Fibroblast of skin of abdomen (primary cell): ENCODE results near the gene BDH1.
A peak's percentile ranks its signal among the peaks of the same experiment; 100 is the strongest.
"Not testable (repeated sequence)": the region's sequence is repeated elsewhere in the genome, so short reads cannot be mapped to it uniquely, and the experiment has no call there.

Experiments
- DNase-seq: peaks from one replicate; pipeline ENCODE4 v3.0.0-alpha.2; 2013

The BDH1 gene

DNA sequence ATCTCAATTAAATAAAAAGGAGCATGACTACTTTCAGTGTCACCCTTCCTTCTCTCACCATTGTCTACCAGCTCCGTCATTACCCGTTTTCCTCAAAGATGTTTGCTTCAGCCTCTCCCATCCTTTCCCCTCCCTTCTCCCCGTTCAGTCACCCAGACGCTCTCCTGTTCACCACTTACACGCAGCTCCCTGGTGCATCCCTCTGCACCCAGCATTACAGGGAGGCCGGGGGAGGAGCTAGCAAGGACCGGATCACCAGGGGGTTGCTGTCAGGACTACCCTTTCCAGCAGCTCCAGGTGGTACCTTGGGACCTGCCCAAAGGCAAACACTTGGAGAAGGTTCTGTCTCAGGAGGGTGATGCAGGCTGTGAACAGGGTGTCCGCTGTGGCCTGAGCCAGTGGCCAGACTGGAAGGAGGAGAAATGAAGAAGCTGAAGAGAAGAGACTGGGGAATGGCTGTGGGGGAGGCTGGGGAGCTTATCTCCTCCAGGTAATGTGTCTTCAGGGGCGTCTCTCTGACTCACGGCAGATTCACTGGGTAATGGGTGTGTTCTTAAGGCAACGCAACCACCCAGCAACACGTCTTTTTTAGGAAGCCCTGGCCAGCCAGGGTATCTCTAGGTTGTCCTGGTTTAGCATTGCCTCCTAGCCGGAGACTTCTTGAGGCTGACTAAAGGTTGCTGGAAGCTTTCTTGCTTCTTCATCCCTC, 21.8 kb upstream of the BDH1 start:
- no peak for DNase-seq

DNA sequence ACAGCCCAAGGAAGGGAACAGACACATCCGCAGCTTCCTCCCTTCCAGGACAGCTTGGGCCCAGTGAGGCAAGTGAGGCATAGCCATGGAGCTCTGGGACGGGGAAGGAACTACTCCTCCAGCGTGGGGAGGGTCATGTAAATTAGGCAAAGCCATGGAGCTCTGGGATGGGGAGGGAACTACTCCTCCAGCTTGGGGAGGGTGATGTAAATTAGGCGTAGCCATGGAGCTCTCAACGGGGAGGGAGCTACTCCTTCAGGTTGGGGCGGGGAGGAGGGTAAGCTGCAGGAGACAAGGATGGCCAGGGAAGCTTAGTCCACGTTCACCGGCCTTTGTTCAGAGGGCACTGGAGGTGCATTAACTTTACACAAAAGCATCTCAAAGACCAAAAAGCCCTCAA, 21.1 kb upstream of the BDH1 start:
- no peak for DNase-seq

DNA sequence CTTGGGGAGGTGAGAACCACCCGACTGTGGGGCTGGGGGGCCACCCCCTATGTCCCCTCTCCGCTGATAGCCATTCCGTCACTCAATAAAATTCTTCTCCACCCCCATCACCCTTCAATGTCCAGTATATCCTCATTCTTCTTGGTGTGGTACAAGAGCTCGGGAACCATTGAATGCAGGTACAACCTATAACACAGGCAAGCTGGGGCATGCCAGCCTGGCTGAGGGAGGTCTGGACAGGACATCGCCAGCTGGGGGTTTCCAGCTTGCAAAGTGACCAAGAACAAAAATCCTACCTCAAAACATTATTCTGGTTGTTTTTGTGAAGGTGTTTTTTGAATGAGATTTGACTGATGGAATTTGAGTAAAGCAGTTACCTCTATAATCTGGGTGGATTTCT, 19.6 kb upstream of the BDH1 start:
- no peak for DNase-seq

- not testable (repeated sequence) for DNase-seq
Observed at GRCh38 chr3:197574396-197574991, 18.7 kb upstream of the BDH1 start.

GRCh38 chr3:197573048-197573767, 17.4 kb upstream of the BDH1 start:
- no peak for DNase-seq

GRCh38 chr3:197571880-197572172, 16.1 kb upstream of the BDH1 start:
- not testable (repeated sequence) for DNase-seq

GRCh38 chr3:197571074-197571879, 15.5 kb upstream of the BDH1 start:
- DNase-seq = not testable (repeated sequence)

GRCh38 chr3:197569433-197569832, 13.7 kb upstream of the BDH1 start:
- not testable (repeated sequence) for DNase-seq

GRCh38 chr3:197567904-197568681, 12.3 kb upstream of the BDH1 start:
- no peak for DNase-seq

GRCh38 chr3:197566155-197566554, 10.4 kb upstream of the BDH1 start:
- not testable (repeated sequence) for DNase-seq

GRCh38 chr3:197564097-197564843, 8.5 kb upstream of the BDH1 start:
- DNase-seq = no peak

DNA sequence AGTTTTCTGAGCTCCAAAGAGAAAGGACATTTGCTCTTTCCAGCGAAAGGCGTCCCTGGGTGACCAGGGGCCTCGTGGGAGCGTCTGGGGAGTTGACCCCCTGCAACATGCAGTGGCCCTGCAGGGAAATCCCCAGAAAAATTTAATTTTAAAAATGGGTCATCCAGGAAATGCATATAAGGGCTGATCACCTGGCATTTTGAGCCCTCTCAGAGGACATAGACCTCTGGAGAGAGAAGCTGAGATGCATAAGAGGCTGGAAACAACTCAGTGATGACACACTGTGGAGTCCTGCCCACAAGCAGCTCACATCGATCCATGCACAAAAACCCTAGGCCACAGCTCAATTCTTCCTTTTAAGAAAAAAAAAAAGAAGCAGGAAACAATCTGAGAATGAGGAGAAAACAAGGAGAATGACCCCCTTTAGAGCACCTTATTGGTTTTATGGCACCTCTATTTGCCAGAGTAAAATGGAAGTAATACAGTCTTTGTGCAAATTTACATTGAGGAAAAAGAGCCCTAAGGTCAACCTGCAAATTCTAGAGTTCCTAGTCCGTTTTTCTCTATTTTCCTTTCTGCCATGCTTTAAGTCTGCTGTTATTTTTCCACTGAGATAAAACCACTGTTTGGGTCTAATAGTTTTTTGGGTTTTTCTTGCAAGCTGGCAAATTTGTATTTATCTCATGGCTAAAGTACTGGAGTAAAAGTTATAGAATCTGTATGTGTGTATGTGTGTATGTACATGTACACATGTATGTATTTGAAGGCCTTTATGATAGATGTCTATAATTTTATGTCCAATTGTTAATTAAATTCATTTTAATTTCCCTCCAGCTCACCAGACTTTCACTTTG, 6.9 kb upstream of the BDH1 start:
- no peak for DNase-seq

DNA sequence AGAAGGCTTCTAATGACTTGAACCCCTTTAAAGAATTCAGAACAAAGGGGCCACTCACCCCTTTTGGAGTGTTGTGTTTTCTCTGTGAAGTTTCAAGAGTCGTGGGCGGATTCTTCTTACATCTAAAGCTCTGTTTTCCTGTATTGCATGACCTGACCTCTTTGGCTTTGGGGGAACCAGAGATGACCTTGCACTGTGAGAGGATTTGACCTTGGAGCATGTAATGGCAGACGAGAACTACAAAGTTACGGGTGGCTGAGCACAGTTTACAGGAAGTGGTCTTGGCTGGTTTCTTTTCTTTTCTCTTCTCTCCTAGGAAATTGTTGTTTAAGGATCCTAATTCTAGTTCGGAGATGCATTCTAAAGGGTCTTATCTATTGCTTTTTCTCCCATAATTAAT, 6.2 kb upstream of the BDH1 start:
- DNase-seq = no peak

- no peak for DNase-seq
Observed at GRCh38 chr3:197559651-197560050, 3.9 kb upstream of the BDH1 start.

DNA sequence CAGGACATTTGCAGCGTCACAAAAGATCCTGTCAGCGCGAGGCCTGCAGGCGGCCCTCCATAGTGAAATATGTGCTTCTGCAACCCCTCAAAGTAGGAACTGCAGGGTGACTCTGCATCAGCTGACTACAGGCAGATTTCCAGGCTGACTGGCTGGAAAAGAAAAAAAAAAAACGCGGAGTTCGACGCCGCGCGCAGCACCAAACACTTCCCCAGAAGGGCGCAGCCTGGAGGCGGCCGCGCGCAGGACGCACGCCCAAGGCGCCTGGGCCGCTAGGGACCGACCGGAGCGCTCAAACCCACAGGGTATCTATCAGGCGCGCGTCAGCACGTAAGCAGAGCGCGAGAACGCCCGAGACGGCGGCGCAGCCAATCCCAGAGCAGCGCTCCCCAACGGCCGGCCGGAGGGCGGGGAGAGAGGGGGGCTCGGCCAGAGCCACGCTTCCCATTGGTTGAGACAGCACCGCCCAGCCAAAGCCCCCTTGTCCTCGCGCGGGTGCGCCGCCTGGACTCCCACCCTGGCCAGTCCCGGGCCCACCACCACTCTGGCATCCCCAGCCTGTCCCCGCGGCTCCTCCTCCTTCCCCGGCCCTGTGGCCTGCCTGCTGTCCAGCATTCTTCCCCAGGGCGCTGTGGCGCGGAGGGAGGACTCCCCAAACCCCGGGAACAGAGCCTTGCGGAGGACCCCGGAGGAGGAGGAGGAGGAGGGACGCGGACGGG, 1.0 kb downstream of the BDH1 start:
- peak; percentile 97 for DNase-seq

DNA sequence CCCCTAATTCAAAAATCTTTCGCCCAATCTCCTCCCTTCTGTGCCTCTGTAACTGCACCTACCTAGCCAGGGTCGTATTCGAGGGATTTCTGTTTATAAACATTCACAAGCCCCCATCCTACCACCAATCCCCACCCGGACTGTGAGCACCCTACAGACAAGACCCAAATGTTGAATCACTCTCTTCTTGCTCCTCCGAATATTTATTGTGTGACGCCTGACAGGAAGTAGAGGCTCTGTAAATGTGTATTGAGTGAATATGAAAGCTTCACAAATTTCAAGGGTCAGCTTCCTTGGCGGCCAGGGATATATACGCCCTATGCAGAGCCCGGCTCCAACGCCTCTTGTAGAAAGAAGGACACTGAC, 1.6 kb downstream of the BDH1 start:
- DNase-seq = no peak

GRCh38 chr3:197552198-197552597, 3.6 kb downstream of the BDH1 start:
- no peak for DNase-seq

DNA sequence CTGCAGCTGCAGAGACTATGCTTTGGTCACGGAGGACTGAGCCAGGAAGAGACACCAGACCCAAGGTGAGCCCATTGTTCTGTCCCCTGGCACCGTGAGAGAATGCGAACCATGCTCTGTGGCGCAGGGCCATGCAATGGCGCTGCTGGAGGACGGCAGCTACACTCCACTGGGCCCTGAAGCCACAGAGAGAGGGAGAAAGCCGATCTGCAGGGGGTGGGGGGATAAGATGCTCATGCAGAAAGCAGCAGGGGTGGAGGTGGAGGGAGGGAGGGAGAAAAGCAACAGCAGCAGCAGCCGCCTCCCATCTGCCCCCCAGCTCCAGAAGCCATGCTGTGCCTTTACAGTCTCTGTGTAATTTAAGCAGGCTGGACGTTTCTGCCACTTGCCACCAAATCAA, 5.3 kb downstream of the BDH1 start:
- no peak for DNase-seq

DNA sequence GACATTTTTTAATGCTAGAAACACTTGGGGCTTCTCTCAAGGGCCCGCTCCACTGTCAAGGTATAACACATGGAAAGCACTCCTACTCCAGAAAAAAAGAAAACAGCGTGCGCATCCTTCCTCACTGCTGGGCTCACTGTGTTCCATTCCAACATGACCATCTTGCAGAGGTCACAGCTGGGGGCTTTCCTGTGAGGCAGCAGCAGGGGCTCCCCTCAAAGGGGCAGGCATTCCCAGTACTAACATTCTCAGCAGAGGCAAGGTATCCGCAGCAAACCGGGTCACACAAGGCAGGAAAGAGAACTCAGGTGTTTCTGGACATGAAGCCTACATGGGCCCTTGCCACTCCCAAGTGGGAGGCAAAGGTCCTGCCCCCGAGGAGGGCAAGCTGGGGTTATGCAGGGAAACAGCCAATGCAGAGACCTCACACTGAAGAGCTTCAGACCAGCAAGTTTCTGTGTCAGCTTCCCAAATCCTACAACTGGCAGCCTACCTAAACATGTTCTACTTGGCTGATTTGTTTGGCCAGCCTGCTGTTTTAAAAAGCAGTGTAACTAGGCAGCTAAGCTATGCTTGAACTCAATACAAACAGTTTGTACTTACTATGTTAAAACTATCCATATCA, 6.4 kb downstream of the BDH1 start:
- DNase-seq = no peak
